OCI-M2 (cell line): ENCODE results near the gene CNTNAP4.

Source experiments
- DNase-seq: peaks from one replicate; lab custom pipeline; 2025; ENCODE audit not compliant: unreplicated experiment; lab: John Stamatoyannopoulos, UW

The CNTNAP4 gene

GRCh38 chr16:76484020-76484419 lies 206.8 kb downstream of the CNTNAP4 start:
- DNase-seq: no peak

GRCh38 chr16:76486740-76487139 lies 209.5 kb downstream of the CNTNAP4 start:
- DNase-seq: no peak

GRCh38 chr16:76487411-76488064 lies 210.3 kb downstream of the CNTNAP4 start:
- no peak for DNase-seq

GRCh38 chr16:76488065-76488417 lies 210.8 kb downstream of the CNTNAP4 start:
- DNase-seq: no peak

GRCh38 chr16:76490036-76490639 lies 212.9 kb downstream of the CNTNAP4 start:
- no peak for DNase-seq

- no peak for DNase-seq
These were observed 222.8 kb downstream of the CNTNAP4 start for GRCh38 chr16:76500006-76500405.

- no peak for DNase-seq
These were observed 224.9 kb downstream of the CNTNAP4 start for GRCh38 chr16:76502063-76502462.

GRCh38 chr16:76502555-76502954 lies 225.4 kb downstream of the CNTNAP4 start:
- DNase-seq: no peak

GRCh38 chr16:76503091-76503490 lies 225.9 kb downstream of the CNTNAP4 start:
- DNase-seq: no peak

GRCh38 chr16:76511203-76511602 lies 234.0 kb downstream of the CNTNAP4 start:
- DNase-seq: no peak

- no peak for DNase-seq
These were observed 241.6 kb downstream of the CNTNAP4 start for GRCh38 chr16:76518781-76519180.

- no peak for DNase-seq
These were observed 247.2 kb downstream of the CNTNAP4 start for GRCh38 chr16:76524356-76524755.

GRCh38 chr16:76524769-76525168 lies 247.6 kb downstream of the CNTNAP4 start:
- no peak for DNase-seq

- no peak for DNase-seq
These were observed 250.0 kb downstream of the CNTNAP4 start for GRCh38 chr16:76527244-76527643.

- DNase-seq: no peak
These were observed 251.9 kb downstream of the CNTNAP4 start for GRCh38 chr16:76529120-76529519.

- no peak for DNase-seq
These were observed 254.0 kb downstream of the CNTNAP4 start for GRCh38 chr16:76531236-76531635.

- no peak for DNase-seq
These were observed 255.2 kb downstream of the CNTNAP4 start for GRCh38 chr16:76532188-76532973.

- DNase-seq: no peak
These were observed 262.4 kb downstream of the CNTNAP4 start for GRCh38 chr16:76539609-76540008.

GRCh38 chr16:76541070-76541469 lies 263.9 kb downstream of the CNTNAP4 start:
- DNase-seq: no peak

GRCh38 chr16:76565542-76565941 lies 288.3 kb downstream of the CNTNAP4 start:
- DNase-seq: no peak

GRCh38 chr16:76571755-76572154 lies 294.6 kb downstream of the CNTNAP4 start:
- no peak for DNase-seq

GRCh38 chr16:76573281-76573680 lies 296.1 kb downstream of the CNTNAP4 start:
- no peak for DNase-seq
